SU-DHL-6 (cell line): ENCODE data around the gene PALMD.

Experiments used
- H2AFZ ChIP-seq: fragments of 200-600 bp; sonication (generic); 2 replicates; pipeline ENCODE4 v1.6.1; 2014; ENCODE audit warnings: low read depth, mild to moderate bottlenecking, moderate library complexity, mixed read lengths, antibody characterized with exemption, low read length; ENCODE audit not compliant: severe bottlenecking
- H3F3A ChIP-seq: fragments of 200-600 bp; shearing (Covaris generic); 2 replicates; pipeline ENCODE4 v1.6.0; 2016; ENCODE audit warnings: antibody characterized with exemption, mild to moderate bottlenecking; ENCODE audit not compliant: insufficient read depth
- H3K27ac ChIP-seq: fragments of 200-600 bp; sonication (generic); 2 replicates; pipeline ENCODE4 v1.5.1; 2016; ENCODE audit warnings: low read depth, mild to moderate bottlenecking, low read length, moderate library complexity, mixed read lengths
- H3K27me3 ChIP-seq: fragments of 200-600 bp; sonication (generic), shearing (Covaris generic); 2 replicates; pipeline ENCODE4 v1.6.0; 2014; ENCODE audit warnings: mild to moderate bottlenecking, low read length
- H3K36me3 ChIP-seq: fragments of 200-600 bp; sonication (generic); 2 replicates; pipeline ENCODE4 v1.6.1; 2014; ENCODE audit warnings: mild to moderate bottlenecking, low read length, mixed read lengths
- H3K4me2 ChIP-seq: fragments of 300-600, 200-600 bp; shearing (Covaris generic), sonication (generic); 2 replicates; pipeline ENCODE4 v1.6.0; 2014; ENCODE audit warnings: low read length, low read depth, mild to moderate bottlenecking; ENCODE audit not compliant: poor library complexity, severe bottlenecking
- H3K4me3 ChIP-seq: fragments of 200-600 bp; sonication (generic); 2 replicates; pipeline ENCODE4 v1.5.1; 2014; ENCODE audit warnings: antibody characterized with exemption, low read length, mild to moderate bottlenecking, mixed read lengths; ENCODE audit not compliant: insufficient read depth, poor library complexity, severe bottlenecking
- H3K79me2 ChIP-seq: fragments of 200-600 bp; sonication (generic); 2 replicates; pipeline ENCODE4 v1.6.1; 2014; ENCODE audit warnings: mild to moderate bottlenecking, low read length, moderate library complexity; ENCODE audit not compliant: insufficient read depth
- H3K9ac ChIP-seq: fragments of 200-600 bp; sonication (generic); 2 replicates; pipeline ENCODE4 v1.7.0; 2014; ENCODE audit warnings: mild to moderate bottlenecking, low read length
- H3K9me2 ChIP-seq: fragments of 200-600 bp; sonication (generic); replicated peaks from 2 replicates; pipeline ENCODE4 v1.6.1; 2014; ENCODE audit warnings: low read length; ENCODE audit not compliant: insufficient read depth
- H3K9me3 ChIP-seq: fragments of 200-600 bp; sonication (generic); 2 replicates; pipeline ENCODE4 v1.6.1; 2014; ENCODE audit warnings: low read length, mixed read lengths; ENCODE audit not compliant: insufficient read depth
- H4K20me1 ChIP-seq: fragments of 200-600 bp; sonication (generic); 2 replicates; pipeline ENCODE4 v1.6.1; 2014; ENCODE audit warnings: low read depth, mild to moderate bottlenecking, antibody characterized with exemption, low read length, moderate library complexity, mixed read lengths
- EZH2phosphoT487 ChIP-seq: fragments of 200-600 bp; sonication (generic), shearing (Covaris generic); conservative IDR thresholded peaks from 2 replicates; pipeline ENCODE4 v1.6.1; 2018; ENCODE audit warnings: mild to moderate bottlenecking, antibody characterized with exemption, low read length, moderate library complexity, mixed read lengths
- TF ChIP-seq, protein P1 (sequence below): fragments of 200-600 bp; sonication (generic); IDR thresholded peaks from one replicate; pipeline ENCODE4 v1.5.1; 2017; ENCODE audit warnings: antibody characterized with exemption, mild to moderate bottlenecking, low read length, moderate library complexity; ENCODE audit not compliant: insufficient read depth, poor library complexity, severe bottlenecking

The PALMD gene

DNA sequence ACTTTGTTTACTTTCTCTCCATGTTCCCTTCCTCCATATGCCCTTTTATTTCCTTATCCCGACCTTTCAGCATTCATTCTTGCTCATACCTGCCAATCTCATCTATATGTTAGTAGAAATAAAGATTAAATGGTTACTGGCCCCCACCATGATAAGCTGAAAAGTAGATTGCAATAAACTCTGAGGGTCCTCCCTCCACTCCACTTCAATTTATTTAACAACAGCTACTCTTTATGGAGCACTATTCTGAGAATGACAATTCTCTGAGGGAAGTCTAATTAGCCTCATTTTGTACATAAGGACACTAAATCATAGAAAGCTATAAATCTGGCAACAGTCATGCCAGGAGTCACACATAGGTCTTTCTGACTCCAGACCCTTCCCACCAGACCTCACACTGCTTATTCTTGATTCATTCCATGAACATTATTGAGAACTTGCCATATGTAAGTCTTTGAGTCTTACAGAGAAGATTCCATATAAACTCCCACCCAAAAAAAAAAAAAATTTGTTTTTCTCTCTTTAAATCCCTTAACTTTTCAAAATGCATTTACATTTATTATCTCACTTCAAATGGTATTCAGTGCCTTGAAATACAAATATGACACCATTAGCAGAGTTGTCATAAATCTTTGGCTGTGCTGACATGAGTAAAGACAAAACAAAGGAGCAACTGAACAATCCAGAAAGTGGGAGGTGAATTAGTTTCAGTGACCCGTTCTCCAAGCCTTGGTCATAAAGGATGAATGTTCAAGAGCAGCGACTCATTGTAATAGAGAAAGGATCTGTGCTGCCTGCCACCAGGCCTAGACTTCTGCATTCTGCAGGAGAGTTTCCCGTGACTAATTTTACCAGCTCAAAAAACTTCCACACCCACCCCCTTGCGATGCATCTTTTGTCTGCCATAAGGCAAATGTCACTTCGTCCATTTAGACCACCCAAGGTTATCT lies 28.5 kb downstream of the PALMD start:
- Histone ChIP-seq H3K4me2 (no peak overlapping the region), H3K9me3 (no peaks in the 10 kb centered on the region), H3K9me2 (no peaks in the 10 kb centered on the region), H3K27me3 (no peaks in the 10 kb centered on the region), H3F3A (no peaks in the 10 kb centered on the region), H3K9ac (no peak overlapping the region), H3K4me3 (no peak overlapping the region), H3K79me2 (no peaks in the 10 kb centered on the region), H2AFZ (no peak overlapping the region), H4K20me1 (no peaks in the 10 kb centered on the region; the same call in 1 of the 2 replicates), H3K36me3 (no peaks in the 10 kb centered on the region), H3K27ac (no peak overlapping the region)
- TF ChIP-seq, protein P1, sequence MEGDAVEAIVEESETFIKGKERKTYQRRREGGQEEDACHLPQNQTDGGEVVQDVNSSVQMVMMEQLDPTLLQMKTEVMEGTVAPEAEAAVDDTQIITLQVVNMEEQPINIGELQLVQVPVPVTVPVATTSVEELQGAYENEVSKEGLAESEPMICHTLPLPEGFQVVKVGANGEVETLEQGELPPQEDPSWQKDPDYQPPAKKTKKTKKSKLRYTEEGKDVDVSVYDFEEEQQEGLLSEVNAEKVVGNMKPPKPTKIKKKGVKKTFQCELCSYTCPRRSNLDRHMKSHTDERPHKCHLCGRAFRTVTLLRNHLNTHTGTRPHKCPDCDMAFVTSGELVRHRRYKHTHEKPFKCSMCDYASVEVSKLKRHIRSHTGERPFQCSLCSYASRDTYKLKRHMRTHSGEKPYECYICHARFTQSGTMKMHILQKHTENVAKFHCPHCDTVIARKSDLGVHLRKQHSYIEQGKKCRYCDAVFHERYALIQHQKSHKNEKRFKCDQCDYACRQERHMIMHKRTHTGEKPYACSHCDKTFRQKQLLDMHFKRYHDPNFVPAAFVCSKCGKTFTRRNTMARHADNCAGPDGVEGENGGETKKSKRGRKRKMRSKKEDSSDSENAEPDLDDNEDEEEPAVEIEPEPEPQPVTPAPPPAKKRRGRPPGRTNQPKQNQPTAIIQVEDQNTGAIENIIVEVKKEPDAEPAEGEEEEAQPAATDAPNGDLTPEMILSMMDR: no peak
- no peak for TF ChIP-seq EZH2phosphoT487

DNA sequence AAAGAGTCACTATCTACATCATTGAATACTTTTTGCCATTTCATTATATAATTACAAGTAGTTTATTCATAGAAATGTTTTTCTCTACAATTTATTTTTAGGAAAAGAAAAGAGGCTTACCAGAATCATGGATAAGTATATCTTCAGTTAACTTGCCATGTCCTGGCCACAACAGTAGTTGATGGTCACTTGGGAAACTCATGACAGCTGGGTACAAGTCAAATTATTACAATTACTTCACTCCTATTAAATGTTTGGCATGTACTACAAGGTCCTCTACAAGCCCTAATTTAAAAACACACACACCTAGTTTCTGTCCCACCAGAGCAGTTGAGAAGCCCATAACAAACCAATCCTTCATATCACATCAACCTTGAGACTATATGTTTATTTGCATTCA lies 29.4 kb downstream of the PALMD start:
- Histone ChIP-seq H3K36me3 (no peaks in the 10 kb centered on the region), H3K79me2 (no peaks in the 10 kb centered on the region), H3K9ac (no peak overlapping the region), H3K9me2 (no peaks in the 10 kb centered on the region), H3K9me3 (no peaks in the 10 kb centered on the region), H3K4me2 (no peak overlapping the region), H3K4me3 (no peak overlapping the region), H4K20me1 (no peaks in the 10 kb centered on the region; the same call in 1 of the 2 replicates), H3K27ac (no peak overlapping the region), H3F3A (no peaks in the 10 kb centered on the region), H2AFZ (no peak overlapping the region), H3K27me3 (no peaks in the 10 kb centered on the region)
- TF ChIP-seq EZH2phosphoT487: no peak
- TF ChIP-seq, protein P1: no peak

DNA sequence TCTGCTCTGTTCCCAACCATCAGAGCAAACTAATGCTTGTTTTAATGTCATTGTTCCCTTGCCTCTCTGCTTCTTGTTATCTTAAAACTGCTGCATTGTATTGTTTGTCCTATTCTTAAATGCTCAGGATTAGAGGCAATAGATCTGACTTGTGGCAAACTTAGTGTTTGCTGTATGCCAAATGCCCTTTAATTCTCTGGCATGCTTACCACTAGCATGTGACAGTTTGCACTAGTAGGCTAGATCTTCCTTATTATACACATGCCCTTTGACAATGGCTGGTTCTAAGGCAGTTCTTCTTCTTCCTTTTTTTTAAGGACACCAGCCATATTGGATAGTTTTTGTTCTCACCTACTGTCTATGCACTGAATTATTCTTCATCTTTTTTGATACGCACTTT lies 30.1 kb downstream of the PALMD start:
- Histone ChIP-seq H3K9me2 (no peaks in the 10 kb centered on the region), H3K9me3 (no peaks in the 10 kb centered on the region), H3K27ac (no peak overlapping the region), H3F3A (no peaks in the 10 kb centered on the region), H3K4me2 (no peak overlapping the region), H3K4me3 (no peak overlapping the region), H3K36me3 (no peaks in the 10 kb centered on the region), H4K20me1 (no peaks in the 10 kb centered on the region; the same call in 1 of the 2 replicates), H3K79me2 (no peaks in the 10 kb centered on the region), H2AFZ (no peak overlapping the region), H3K9ac (no peak overlapping the region), H3K27me3 (no peaks in the 10 kb centered on the region)
- TF ChIP-seq, protein P1: no peak
- TF ChIP-seq EZH2phosphoT487: no peak
